Measurements from ENCODE around the gene RAB11A.

Gene RAB11A

GRCh38 chr15:65927545-65927944, 58.3 kb downstream of the RAB11A start:
- no peak for TF ChIP-seq EGR1 (IDR thresholded peaks at IDR 0.05)
- TF ChIP-seq ZBTB7A (IDR thresholded peaks at IDR 0.05; ENCODE audit: low read depth), result no peak
- TF ChIP-seq, protein P1, sequence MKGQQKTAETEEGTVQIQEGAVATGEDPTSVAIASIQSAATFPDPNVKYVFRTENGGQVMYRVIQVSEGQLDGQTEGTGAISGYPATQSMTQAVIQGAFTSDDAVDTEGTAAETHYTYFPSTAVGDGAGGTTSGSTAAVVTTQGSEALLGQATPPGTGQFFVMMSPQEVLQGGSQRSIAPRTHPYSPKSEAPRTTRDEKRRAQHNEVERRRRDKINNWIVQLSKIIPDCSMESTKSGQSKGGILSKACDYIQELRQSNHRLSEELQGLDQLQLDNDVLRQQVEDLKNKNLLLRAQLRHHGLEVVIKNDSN (IDR thresholded peaks at IDR 0.05), result no peak
- no peak for TF ChIP-seq EP300 (IDR thresholded peaks at IDR 0.05; ENCODE audit: borderline replicate concordance)
- TF ChIP-seq TEAD4 (IDR thresholded peaks at IDR 0.05), result peak; percentile 86
- no peak for TF ChIP-seq MAX (IDR thresholded peaks at IDR 0.05)
- TF ChIP-seq CEBPB (IDR thresholded peaks at IDR 0.05), result no peak
- TF ChIP-seq TCF12 (IDR thresholded peaks at IDR 0.05; ENCODE audit: low read depth), result no peak
- no peak for TF ChIP-seq FOXM1 (IDR thresholded peaks at IDR 0.05; ENCODE audit: borderline replicate concordance, low read depth)
- 0 out of 2 replicates have a peak, but pooled peaks have one; percentile 13 for TF ChIP-seq RAD21 (IDR thresholded peaks at IDR 0.05; ENCODE audit: low read depth)
- TF ChIP-seq NFIC (IDR thresholded peaks at IDR 0.05), result no peak
- TF ChIP-seq REST (IDR thresholded peaks at IDR 0.05; ENCODE audit: low read depth), result no peak
- TF ChIP-seq CREB1 (IDR thresholded peaks at IDR 0.05; ENCODE audit: low read depth), result no peak
- TF ChIP-seq YY1 (IDR thresholded peaks at IDR 0.05; ENCODE audit: low read depth), result no peak
- TF ChIP-seq TAF1 (IDR thresholded peaks at IDR 0.05; ENCODE audit: low read depth), result no peak

GRCh38 chr15:65929573-65929972, 60.3 kb downstream of the RAB11A start:
- TF ChIP-seq TCF12 (IDR thresholded peaks at IDR 0.05; ENCODE audit: low read depth), result no peak
- TF ChIP-seq NFIC (IDR thresholded peaks at IDR 0.05), result no peak
- no peak for TF ChIP-seq CREB1 (IDR thresholded peaks at IDR 0.05; ENCODE audit: low read depth)
- TF ChIP-seq TAF1 (IDR thresholded peaks at IDR 0.05; ENCODE audit: low read depth), result no peak
- TF ChIP-seq FOXM1 (IDR thresholded peaks at IDR 0.05; ENCODE audit: borderline replicate concordance, low read depth), result no peak
- no peak for TF ChIP-seq TEAD4 (IDR thresholded peaks at IDR 0.05)
- no peak for TF ChIP-seq ZBTB7A (IDR thresholded peaks at IDR 0.05; ENCODE audit: low read depth)
- no peak for TF ChIP-seq RAD21 (IDR thresholded peaks at IDR 0.05; ENCODE audit: low read depth)
- TF ChIP-seq, protein P1 (IDR thresholded peaks at IDR 0.05), result no peak
- TF ChIP-seq EGR1 (IDR thresholded peaks at IDR 0.05), result no peak
- TF ChIP-seq MAX (IDR thresholded peaks at IDR 0.05), result no peak
- TF ChIP-seq CEBPB (IDR thresholded peaks at IDR 0.05), result no peak
- no peak for TF ChIP-seq YY1 (IDR thresholded peaks at IDR 0.05; ENCODE audit: low read depth)
- no peak for TF ChIP-seq EP300 (IDR thresholded peaks at IDR 0.05; ENCODE audit: borderline replicate concordance)
- TF ChIP-seq REST (IDR thresholded peaks at IDR 0.05; ENCODE audit: low read depth), result no peak

GRCh38 chr15:65930134-65930533, 60.8 kb downstream of the RAB11A start:
- no peak for TF ChIP-seq NFIC (IDR thresholded peaks at IDR 0.05)
- no peak for TF ChIP-seq CEBPB (IDR thresholded peaks at IDR 0.05)
- TF ChIP-seq, protein P1 (IDR thresholded peaks at IDR 0.05), result no peak
- TF ChIP-seq TEAD4 (IDR thresholded peaks at IDR 0.05), result no peak
- no peak for TF ChIP-seq EP300 (IDR thresholded peaks at IDR 0.05; ENCODE audit: borderline replicate concordance)
- no peak for TF ChIP-seq REST (IDR thresholded peaks at IDR 0.05; ENCODE audit: low read depth)
- no peak for TF ChIP-seq EGR1 (IDR thresholded peaks at IDR 0.05)
- TF ChIP-seq MAX (IDR thresholded peaks at IDR 0.05), result no peak

DNA sequence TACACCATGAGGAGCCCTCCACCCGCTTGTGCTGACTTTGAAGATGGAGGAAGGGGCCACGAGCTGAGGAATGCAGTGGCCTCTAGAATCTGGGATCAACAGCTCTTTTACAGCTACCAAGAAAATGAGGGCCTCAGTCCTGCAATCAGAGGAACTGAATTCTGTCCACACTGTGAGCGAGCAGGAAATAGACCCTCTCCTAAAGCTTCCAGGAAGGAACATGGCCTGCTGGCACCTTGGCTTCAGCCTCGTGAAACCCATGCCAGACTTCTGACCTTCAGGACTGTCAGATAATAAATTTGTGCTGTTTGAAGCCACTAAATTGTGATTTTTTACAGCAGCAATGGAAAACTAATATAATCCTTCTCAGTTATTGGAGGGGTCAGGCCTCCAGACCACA, 61.9 kb downstream of the RAB11A start:
- TF ChIP-seq TEAD4 (IDR thresholded peaks at IDR 0.05) (no peak), RAD21 (IDR thresholded peaks at IDR 0.05; ENCODE audit: low read depth) (no peak), CREB1 (IDR thresholded peaks at IDR 0.05; ENCODE audit: low read depth) (no peak), EGR1 (IDR thresholded peaks at IDR 0.05) (no peak), CEBPB (IDR thresholded peaks at IDR 0.05) (no peak), TCF12 (IDR thresholded peaks at IDR 0.05; ENCODE audit: low read depth) (no peak), FOXM1 (IDR thresholded peaks at IDR 0.05; ENCODE audit: borderline replicate concordance, low read depth) (no peak), REST (IDR thresholded peaks at IDR 0.05; ENCODE audit: low read depth) (no peak), YY1 (IDR thresholded peaks at IDR 0.05; ENCODE audit: low read depth) (no peak), NFIC (IDR thresholded peaks at IDR 0.05) (no peak), EP300 (IDR thresholded peaks at IDR 0.05; ENCODE audit: borderline replicate concordance) (no peak), TAF1 (IDR thresholded peaks at IDR 0.05; ENCODE audit: low read depth) (no peak), ZBTB7A (IDR thresholded peaks at IDR 0.05; ENCODE audit: low read depth) (no peak), MAX (IDR thresholded peaks at IDR 0.05) (no peak)
- TF ChIP-seq, protein P1 (IDR thresholded peaks at IDR 0.05), result no peak
